Neuronal stem cell (in vitro differentiated cells): Measurements from ENCODE around the gene PRKCB.
A peak's percentile ranks its signal among the peaks of the same experiment; 100 is the strongest.

Experiments used
- DNase-seq: peaks from one replicate; pipeline ENCODE4 v3.0.0-alpha.2; 2013; ENCODE audit warnings: low spot score
- H2AFZ ChIP-seq: one replicate; pipeline ENCODE4 v1.6.1; 2013; ENCODE audit warnings: mild to moderate bottlenecking, low read length, inconsistent platforms
- H2AK5ac ChIP-seq: 2 replicates; pipeline ENCODE4 v1.6.1; 2013; ENCODE audit warnings: low read depth, mild to moderate bottlenecking, inconsistent platforms, low read length, moderate library complexity, mixed read lengths
- H2BK120ac ChIP-seq: 2 replicates; pipeline ENCODE4 v1.6.1; 2013; ENCODE audit warnings: low read depth, mild to moderate bottlenecking, inconsistent platforms, low read length, moderate library complexity, mixed read lengths
- H2BK12ac ChIP-seq: one replicate; pipeline ENCODE4 v1.6.1; 2013; ENCODE audit warnings: low read length, inconsistent platforms
- H2BK15ac ChIP-seq: 2 replicates; pipeline ENCODE4 v1.6.1; 2013; ENCODE audit warnings: mild to moderate bottlenecking, low read length, inconsistent platforms, mixed read lengths
- H2BK5ac ChIP-seq: one replicate; pipeline ENCODE4 v1.6.1; 2013; ENCODE audit warnings: inconsistent platforms, mild to moderate bottlenecking, low read length, moderate library complexity
- H3K14ac ChIP-seq: one replicate; pipeline ENCODE4 v1.6.1; 2013; ENCODE audit warnings: low read length, inconsistent platforms
- H3K18ac ChIP-seq: 2 replicates; pipeline ENCODE4 v1.6.1; 2013; ENCODE audit warnings: low read length, inconsistent platforms
- H3K23ac ChIP-seq: 2 replicates; pipeline ENCODE4 v1.6.1; 2013; ENCODE audit warnings: low read depth, mild to moderate bottlenecking, mixed read lengths, low read length, inconsistent platforms; ENCODE audit not compliant: poor library complexity
- H3K27ac ChIP-seq: replicated peaks from 3 replicates; pipeline ENCODE4 v1.5.1; 2013; ENCODE audit warnings: low read length, inconsistent platforms
- H3K27me3 ChIP-seq, 3 experiments: 2 replicates each; pipeline ENCODE4 v1.6.1; 2013; ENCODE audit warnings: low read length in 3 of 3, mild to moderate bottlenecking in 2 of 3, inconsistent platforms in 1 of 3, low read depth in 1 of 3, mixed read lengths in 1 of 3, moderate library complexity in 1 of 3; ENCODE audit not compliant: control insufficient read depth in 3 of 3, insufficient read depth in 3 of 3
- H3K36me3 ChIP-seq, 2 donors: replicated peaks in 1 of 2; 2 replicates each; pipeline ENCODE4 v1.6.1; 2013; ENCODE audit warnings: low read length in 2 of 2; ENCODE audit not compliant: control insufficient read depth in 2 of 2, insufficient read depth in 2 of 2
- H3K4ac ChIP-seq: 2 replicates; pipeline ENCODE4 v1.6.1; 2013; ENCODE audit warnings: inconsistent platforms, mild to moderate bottlenecking, low read length, moderate library complexity
- H3K4me1 ChIP-seq, 2 donors: 1 replicate in 1 of 2; 2 replicates in 1 of 2; pipeline ENCODE4 v1.6.1; 2013; ENCODE audit warnings: low read length in 2 of 2, low read depth in 1 of 2; ENCODE audit not compliant: control insufficient read depth in 2 of 2, insufficient read depth in 1 of 2
- H3K4me2 ChIP-seq: one replicate; pipeline ENCODE4 v1.6.1; 2013; ENCODE audit warnings: mild to moderate bottlenecking, low read length, inconsistent platforms; ENCODE audit not compliant: insufficient read depth, poor library complexity, severe bottlenecking
- H3K4me3 ChIP-seq, 2 donors: 2 replicates each; pipeline ENCODE4 v1.5.1; 2013; ENCODE audit warnings: low read length in 2 of 2, mild to moderate bottlenecking in 2 of 2, inconsistent platforms in 1 of 2, moderate library complexity in 1 of 2
- H3K79me1 ChIP-seq: one replicate; pipeline ENCODE4 v1.6.1; 2013; ENCODE audit warnings: low read depth, mild to moderate bottlenecking, inconsistent platforms, low read length, moderate library complexity
- H3K9ac ChIP-seq: one replicate; pipeline ENCODE4 v1.6.1; 2013; ENCODE audit warnings: mild to moderate bottlenecking, low read depth, low read length, inconsistent platforms; ENCODE audit not compliant: poor library complexity
- H3K9me3 ChIP-seq, 2 donors: replicated peaks in 1 of 2; 2 replicates each; pipeline versions ENCODE3 to v1.6.1; 2013; ENCODE audit warnings: low read length in 2 of 2, mild to moderate bottlenecking in 2 of 2, inconsistent platforms in 1 of 2, low read depth in 1 of 2, mixed read lengths in 1 of 2, moderate library complexity in 1 of 2; ENCODE audit not compliant: control insufficient read depth in 2 of 2, insufficient read depth in 1 of 2
- H4K8ac ChIP-seq: one replicate; pipeline ENCODE4 v1.6.1; 2013; ENCODE audit warnings: low read depth, mild to moderate bottlenecking, inconsistent platforms, low read length, moderate library complexity
- H4K91ac ChIP-seq: one replicate; pipeline ENCODE4 v1.6.1; 2013; ENCODE audit warnings: low read length, low read depth, mild to moderate bottlenecking, inconsistent platforms; ENCODE audit not compliant: poor library complexity
- WGBS, 2 donors: extraction: QIAGEN DNeasy Blood & Tissue Kit; methylation state at CpG; one replicate each; pipeline ENCODE4 v1.1.7; 2013; ENCODE audit warnings: missing lambda C conversion rate in 2 of 2, mixed read lengths in 1 of 2; ENCODE audit not compliant: insufficient read length in 2 of 2, insufficient replicate concordance in 1 of 2; ENCODE audit errors: extremely low coverage in 2 of 2; 5-methylcytosine and 5-hydroxymethylcytosine counted together

The PRKCB gene

GRCh38 chr16:24174957-24175356 lies 339.2 kb downstream of the PRKCB start:
- no peak overlapping the region for H2AK5ac ChIP-seq
- H4K8ac ChIP-seq: no peak overlapping the region
- H3K4ac ChIP-seq: no peak overlapping the region
- H3K79me1 ChIP-seq: no peaks in the 10 kb centered on the region
- H3K4me2 ChIP-seq: no peak overlapping the region
- H3K18ac ChIP-seq: no peak overlapping the region
- H3K27ac ChIP-seq: no peak overlapping the region
- DNase-seq: no peak
- no peak overlapping the region for H2BK12ac ChIP-seq
- no peaks in the 10 kb centered on the region for H3K4me1 ChIP-seq
- no peaks in the 10 kb centered on the region for H3K9me3 ChIP-seq
- H3K4me3 ChIP-seq: no peak overlapping the region
- H2BK5ac ChIP-seq: no peak overlapping the region
- H2AFZ ChIP-seq: no peak overlapping the region
- no peak overlapping the region for H2BK15ac ChIP-seq
- H3K27me3 ChIP-seq: no peaks in the 10 kb centered on the region
- no peaks in the 10 kb centered on the region for H3K36me3 ChIP-seq
- H4K91ac ChIP-seq: no peak overlapping the region
- H3K23ac ChIP-seq: no peak overlapping the region
- WGBS, 2 donors: no CpG with 5 or more reads among the region's 3 CpGs
- H3K14ac ChIP-seq: no peak overlapping the region
- no peak overlapping the region for H3K9ac ChIP-seq
- H2BK120ac ChIP-seq: no peak overlapping the region

- H3K23ac ChIP-seq: no peak overlapping the region
- H3K14ac ChIP-seq: no peak overlapping the region
Measured at GRCh38 chr16:24178496-24178895, 342.7 kb downstream of the PRKCB start.

GRCh38 chr16:24180451-24180850 lies 344.7 kb downstream of the PRKCB start:
- H3K4me2 ChIP-seq: no peak overlapping the region
- H3K27ac ChIP-seq: no peak overlapping the region
- WGBS, 2 donors: no CpG with 5 or more reads among the region's 8 CpGs
- H3K4me3 ChIP-seq: no peak overlapping the region
- H3K9ac ChIP-seq: no peak overlapping the region
- H2BK15ac ChIP-seq: no peak overlapping the region
- no peak overlapping the region for H4K8ac ChIP-seq
- H2BK120ac ChIP-seq: no peak overlapping the region
- no peak overlapping the region for H3K4ac ChIP-seq
- H3K9me3 ChIP-seq: no peaks in the 10 kb centered on the region
- no peak overlapping the region for H4K91ac ChIP-seq
- H3K36me3 ChIP-seq: no peaks in the 10 kb centered on the region
- H3K18ac ChIP-seq: no peak overlapping the region
- H3K4me1 ChIP-seq: no peaks in the 10 kb centered on the region
- H2AFZ ChIP-seq: no peak overlapping the region
- no peaks in the 10 kb centered on the region for H3K27me3 ChIP-seq
- no peaks in the 10 kb centered on the region for H3K79me1 ChIP-seq
- no peak overlapping the region for H3K14ac ChIP-seq
- no peak overlapping the region for H2BK5ac ChIP-seq
- no peak for DNase-seq
- H3K23ac ChIP-seq: no peak overlapping the region
- no peak overlapping the region for H2AK5ac ChIP-seq
- H2BK12ac ChIP-seq: no peak overlapping the region

More at GRCh38 chr16:24178496-24178895, 342.7 kb downstream of the PRKCB start:
- Histone ChIP-seq H3K79me1 (no peaks in the 10 kb centered on the region), H3K18ac (no peak overlapping the region), H3K4me1 (no peaks in the 10 kb centered on the region), H2BK12ac (no peak overlapping the region), H4K91ac (no peak overlapping the region), H4K8ac (no peak overlapping the region), H3K9me3 (no peaks in the 10 kb centered on the region), H3K9ac (no peak overlapping the region), H2AFZ (no peak overlapping the region), H3K27me3 (no peaks in the 10 kb centered on the region), H3K4me3 (no peak overlapping the region), H2BK120ac (no peak overlapping the region), H2BK5ac (no peak overlapping the region), H3K27ac (no peak overlapping the region), H2AK5ac (no peak overlapping the region), H3K36me3 (no peaks in the 10 kb centered on the region), H3K4ac (no peak overlapping the region), H3K4me2 (no peak overlapping the region), H2BK15ac (no peak overlapping the region)
- WGBS, 2 donors: no CpG with 5 or more reads among the region's 4 CpGs
- DNase-seq: peak; percentile 52

- no peak for DNase-seq
- WGBS, 2 donors: no CpG with 5 or more reads among the region's 9 CpGs
Measured at GRCh38 chr16:24188021-24188542, 352.3 kb downstream of the PRKCB start.

More at GRCh38 chr16:24188021-24188542, 352.3 kb downstream of the PRKCB start:
- Histone ChIP-seq H3K36me3 (peaks cover 0 to 2% of the 10 kb centered on the region in 2 donors), H3K79me1 (no peaks in the 10 kb centered on the region), H4K91ac (no peak overlapping the region), H3K4me1 (no peaks in the 10 kb centered on the region), H3K9me3 (no peaks in the 10 kb centered on the region), H2BK15ac (no peak overlapping the region), H3K4me3 (no peak overlapping the region), H2BK12ac (no peak overlapping the region), H3K4me2 (no peak overlapping the region), H3K27ac (no peak overlapping the region), H3K18ac (no peak overlapping the region), H3K23ac (no peak overlapping the region), H3K14ac (no peak overlapping the region), H3K9ac (no peak overlapping the region), H2BK120ac (no peak overlapping the region), H3K4ac (no peak overlapping the region), H2AFZ (no peak overlapping the region), H4K8ac (no peak overlapping the region), H2AK5ac (no peak overlapping the region), H2BK5ac (no peak overlapping the region), H3K27me3 (no peaks in the 10 kb centered on the region)
